ENCODE results near the gene LILRB5.
A peak's percentile ranks its signal among the peaks of the same experiment; 100 is the strongest.
"Not testable (repeated sequence)": the region's sequence is repeated elsewhere in the genome, so short reads cannot be mapped to it uniquely, and the experiment has no call there.

LILRB5 gene

DNA sequence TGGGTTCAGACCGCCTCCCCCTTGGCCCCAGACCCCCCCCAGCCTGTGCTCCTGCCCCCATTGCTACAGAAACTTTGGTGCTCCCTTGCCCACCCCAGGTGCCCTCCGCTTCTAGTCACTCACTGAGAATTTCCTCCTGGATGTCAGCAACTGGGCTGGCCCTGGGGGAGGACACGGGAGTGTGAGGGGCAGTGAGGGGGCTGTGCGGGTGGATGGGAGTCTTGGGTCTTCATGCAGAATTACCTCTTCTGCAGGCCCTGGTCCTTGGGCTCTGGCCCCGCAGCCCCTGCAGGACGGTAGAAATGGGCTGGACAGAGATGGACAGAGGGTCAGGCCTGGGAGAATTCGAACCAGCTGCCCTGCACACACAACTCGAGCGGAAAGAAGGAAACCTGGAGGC, 4.8 kb downstream of the LILRB5 start:
- DNase-seq (ENCODE audit: insufficient read length) (no peak), FAIRE-seq (no peak)
- TF ChIP-seq POLR2AphosphoS5 (IDR thresholded peaks at IDR 0.05; ENCODE audit: low read depth, low read length), result no peak
- TF ChIP-seq POLR2A (IDR thresholded peaks at IDR 0.05; ENCODE audit: low read depth, low read length), result no peak
- no peak for TF ChIP-seq TAF1 (IDR thresholded peaks at IDR 0.05; ENCODE audit: borderline replicate concordance, low read depth, low read length)

DNA sequence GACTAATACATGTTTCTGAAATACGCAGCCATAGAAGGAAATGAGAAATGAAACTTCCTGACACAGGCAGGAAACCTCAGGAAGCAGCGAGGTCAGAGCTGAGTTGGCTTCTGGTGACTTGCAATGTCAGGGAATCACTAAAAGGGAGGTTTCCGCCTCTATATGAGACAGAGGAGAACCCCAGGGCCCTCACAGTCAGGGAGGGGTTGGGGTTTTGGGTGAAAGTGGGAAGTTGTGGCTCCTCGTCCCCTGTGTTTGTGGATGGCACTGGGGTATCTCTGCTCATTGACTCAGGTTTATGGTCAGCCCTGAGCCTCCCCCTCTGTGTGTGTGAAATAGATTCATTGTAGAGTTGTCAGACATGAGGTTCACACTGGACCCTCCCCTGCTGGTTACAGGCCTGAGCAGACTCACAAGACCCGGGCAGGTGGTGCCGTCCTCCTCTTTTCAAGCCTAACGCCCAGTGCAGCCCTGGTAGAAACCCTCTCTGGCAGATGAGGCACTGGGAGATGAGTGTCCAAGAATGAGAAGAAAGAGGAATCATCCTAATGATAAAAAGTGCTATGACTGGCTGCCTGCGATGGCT, 9.0 kb downstream of the LILRB5 start:
- no peak for FAIRE-seq
- TF ChIP-seq TAF1 (IDR thresholded peaks at IDR 0.05; ENCODE audit: borderline replicate concordance, low read depth, low read length), result no peak
- no peak for TF ChIP-seq POLR2AphosphoS5 (IDR thresholded peaks at IDR 0.05; ENCODE audit: low read depth, low read length)
- TF ChIP-seq POLR2A (IDR thresholded peaks at IDR 0.05; ENCODE audit: low read depth, low read length), result no peak
- DNase-seq (ENCODE audit: insufficient read length), result no peak

DNA sequence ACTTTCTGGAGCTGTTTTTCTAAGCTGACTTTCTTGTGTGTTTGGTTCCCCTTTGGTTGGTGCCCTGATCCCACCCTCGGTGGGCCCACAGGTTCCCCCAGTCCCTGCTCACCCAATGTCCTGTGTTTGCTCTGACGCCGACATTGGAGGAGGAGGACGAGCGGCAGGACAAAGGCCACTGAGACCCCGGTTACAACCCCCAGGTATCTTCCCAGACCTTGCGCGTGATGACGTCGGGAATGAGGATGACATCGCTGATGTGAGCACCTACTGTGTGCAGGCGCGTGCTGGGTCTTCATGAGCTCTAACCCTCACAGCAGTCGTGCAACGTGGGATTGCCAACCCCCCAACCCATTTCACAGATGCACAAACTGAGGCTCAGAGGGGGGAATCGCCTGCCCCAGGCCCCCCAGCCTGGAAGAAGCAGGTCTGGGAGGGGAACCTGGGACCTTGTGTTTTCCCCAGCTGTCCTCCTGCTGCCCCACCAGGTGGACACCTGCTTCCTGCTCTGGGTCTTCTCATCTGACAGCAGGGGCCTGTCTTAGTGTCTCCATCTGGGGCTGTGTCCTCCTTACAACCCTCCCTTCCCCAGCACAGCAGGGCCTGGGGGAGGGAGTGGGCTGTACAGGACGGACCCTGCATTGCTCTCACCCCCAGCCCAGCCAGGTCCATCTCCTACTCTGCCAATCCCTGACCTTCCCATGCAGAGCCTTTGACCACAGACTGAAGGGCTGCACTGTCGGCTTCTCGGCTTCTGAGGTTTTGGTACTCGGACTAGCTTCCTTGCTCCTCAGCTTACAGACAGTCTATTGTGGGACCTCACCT, 9.8 kb downstream of the LILRB5 start:
- TF ChIP-seq POLR2AphosphoS5 (IDR thresholded peaks at IDR 0.05; ENCODE audit: low read depth, low read length) (no peak), TAF1 (IDR thresholded peaks at IDR 0.05; ENCODE audit: borderline replicate concordance, low read depth, low read length) (no peak), POLR2A (IDR thresholded peaks at IDR 0.05; ENCODE audit: low read depth, low read length) (no peak)
- FAIRE-seq (no peak), DNase-seq (ENCODE audit: insufficient read length) (no peak)

DNA sequence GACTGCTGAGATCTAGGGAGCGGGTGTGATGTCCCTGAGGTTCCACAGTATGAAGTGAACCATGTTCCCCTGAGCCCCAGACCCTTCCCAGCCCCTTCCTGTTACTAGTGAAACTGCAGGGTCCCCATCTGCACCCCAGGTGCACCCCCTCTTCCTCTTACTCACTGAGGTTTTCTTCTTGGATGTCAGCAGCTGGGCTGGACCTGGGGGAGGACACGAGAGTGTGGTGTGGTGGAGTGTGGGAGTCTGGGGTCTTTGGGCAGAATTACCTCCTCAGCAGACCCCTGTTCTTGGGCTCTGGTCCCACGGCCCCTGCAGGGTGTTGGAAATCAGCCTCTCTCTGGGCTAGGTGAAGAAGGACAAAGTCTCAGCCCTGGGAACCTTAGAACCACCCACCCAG, 11.1 kb downstream of the LILRB5 start:
- FAIRE-seq, result no peak
- TF ChIP-seq POLR2A (IDR thresholded peaks at IDR 0.05; ENCODE audit: low read depth, low read length), result no peak
- TF ChIP-seq TAF1 (IDR thresholded peaks at IDR 0.05; ENCODE audit: borderline replicate concordance, low read depth, low read length), result no peak
- TF ChIP-seq POLR2AphosphoS5 (IDR thresholded peaks at IDR 0.05; ENCODE audit: low read depth, low read length), result no peak
- DNase-seq (ENCODE audit: insufficient read length), result no peak

DNA sequence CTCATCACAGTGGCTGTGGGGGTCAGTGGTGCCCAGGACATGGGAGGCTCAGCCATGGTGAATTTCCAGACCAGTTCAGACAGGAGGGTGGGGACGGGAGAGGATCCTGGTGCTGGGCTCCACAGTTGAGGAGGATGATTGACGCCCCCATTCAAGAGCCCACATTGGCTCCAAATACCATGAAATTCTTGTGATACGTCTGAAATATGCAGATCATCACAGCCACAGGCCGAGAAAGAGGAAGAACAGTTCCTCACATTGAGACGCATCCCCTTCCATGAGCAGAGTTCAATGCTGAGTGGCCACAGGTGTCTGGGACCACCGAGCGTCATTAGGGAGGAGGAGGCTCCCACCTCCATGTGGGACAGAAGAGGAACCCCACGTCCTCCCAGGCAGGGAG, 13.3 kb downstream of the LILRB5 start:
- FAIRE-seq; DNase-seq (ENCODE audit: insufficient read length): not testable (repeated sequence)

DNA sequence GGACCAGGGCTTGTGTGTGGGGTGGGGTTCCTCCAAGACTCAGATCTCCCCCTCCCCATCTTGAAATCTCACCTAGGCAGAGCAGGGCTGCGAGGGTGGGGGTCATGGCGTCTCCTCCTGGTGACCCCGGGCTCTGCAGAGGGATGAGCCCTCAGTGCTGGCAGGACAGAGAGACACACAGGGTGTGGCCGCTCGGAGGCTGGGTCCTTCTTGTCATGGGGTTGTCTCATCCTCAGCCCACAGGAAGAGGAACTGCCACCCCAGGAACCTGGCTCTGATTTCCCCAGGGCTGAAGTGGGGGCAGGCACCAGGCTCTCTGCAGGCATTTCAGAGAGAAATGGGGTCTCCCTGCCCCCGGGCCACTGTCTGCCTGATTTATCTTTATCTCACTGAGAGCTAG, 14.4 kb downstream of the LILRB5 start, which contains the start of gene LILRA6:
Gene LILRA6, minus strand, starts transcription at position 145 of the 400 bp plus-strand sequence.
- not testable (repeated sequence) for FAIRE-seq

DNA sequence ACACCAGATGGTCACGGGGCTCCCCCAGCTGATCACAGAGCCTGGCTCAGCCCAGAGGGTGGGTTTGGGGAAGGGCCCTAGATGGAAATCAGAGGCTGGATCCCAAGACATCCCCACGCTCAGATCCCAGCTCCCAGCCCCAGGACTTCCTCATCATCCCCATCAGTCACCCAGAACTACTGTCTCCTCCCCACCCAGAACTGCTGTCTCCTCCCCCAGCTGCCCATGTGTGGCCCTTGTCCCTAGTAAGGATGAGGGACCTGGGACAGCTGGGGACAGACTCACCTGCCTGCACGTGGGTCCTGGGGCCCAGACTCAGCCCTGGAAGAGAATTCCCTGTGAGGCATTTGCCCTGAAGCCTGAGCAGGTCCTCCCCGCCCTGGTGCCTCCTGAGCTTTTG, 14.8 kb downstream of the LILRB5 start:
- FAIRE-seq; DNase-seq (ENCODE audit: insufficient read length): not testable (repeated sequence)

More for the DNA sequence above, 14.4 kb downstream of the LILRB5 start, which contains the start of gene LILRA6:
- not testable (repeated sequence) for DNase-seq (ENCODE audit: insufficient read length)

DNA sequence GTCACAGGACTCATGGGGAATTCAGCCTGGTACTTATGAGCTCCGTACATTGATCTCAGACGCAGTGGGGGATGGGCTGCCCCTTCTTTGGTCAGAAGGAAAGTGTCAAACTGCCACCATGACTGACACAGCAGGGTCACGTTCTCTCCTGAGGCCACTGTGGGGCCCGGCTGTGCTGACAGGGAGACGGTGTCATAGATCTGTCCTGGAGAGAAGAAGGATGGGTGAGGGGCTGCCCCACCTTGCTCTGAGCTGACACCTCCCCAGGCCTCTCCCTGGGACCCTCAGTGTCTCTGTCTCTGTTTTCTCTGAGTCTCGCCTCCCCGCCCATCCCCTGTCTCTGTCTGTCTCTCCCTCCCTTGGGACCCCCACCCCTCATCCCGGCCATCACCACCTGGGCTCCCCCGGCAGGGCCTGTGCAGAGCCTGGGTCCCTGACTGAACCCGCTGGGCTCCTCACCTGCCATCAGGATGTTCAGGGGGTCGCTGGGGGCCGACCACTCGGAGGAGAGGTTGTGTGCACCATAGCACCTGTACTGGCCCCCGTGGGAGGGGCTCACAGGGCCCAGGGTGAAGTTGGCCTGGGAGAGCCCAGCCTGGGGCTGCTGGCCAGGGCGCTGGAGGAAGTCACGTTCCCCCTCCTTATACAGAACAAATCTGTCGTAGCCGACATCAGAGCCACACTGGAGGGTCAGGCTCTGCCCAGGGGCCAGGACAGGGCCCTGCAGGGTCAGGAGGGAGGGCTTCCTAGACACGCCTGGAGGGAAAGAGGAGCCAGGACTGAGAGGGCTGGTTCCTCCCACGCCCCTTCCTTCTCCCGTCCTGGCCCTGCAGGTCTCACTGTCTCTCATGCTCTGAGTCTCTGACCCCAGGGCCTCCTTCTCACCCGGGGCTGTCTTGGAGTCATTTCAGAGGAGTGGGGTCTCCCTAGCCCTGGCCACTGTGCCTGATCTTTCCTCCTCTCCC, 16.4 kb downstream of the LILRB5 start:
- FAIRE-seq, result not testable (repeated sequence)

DNA sequence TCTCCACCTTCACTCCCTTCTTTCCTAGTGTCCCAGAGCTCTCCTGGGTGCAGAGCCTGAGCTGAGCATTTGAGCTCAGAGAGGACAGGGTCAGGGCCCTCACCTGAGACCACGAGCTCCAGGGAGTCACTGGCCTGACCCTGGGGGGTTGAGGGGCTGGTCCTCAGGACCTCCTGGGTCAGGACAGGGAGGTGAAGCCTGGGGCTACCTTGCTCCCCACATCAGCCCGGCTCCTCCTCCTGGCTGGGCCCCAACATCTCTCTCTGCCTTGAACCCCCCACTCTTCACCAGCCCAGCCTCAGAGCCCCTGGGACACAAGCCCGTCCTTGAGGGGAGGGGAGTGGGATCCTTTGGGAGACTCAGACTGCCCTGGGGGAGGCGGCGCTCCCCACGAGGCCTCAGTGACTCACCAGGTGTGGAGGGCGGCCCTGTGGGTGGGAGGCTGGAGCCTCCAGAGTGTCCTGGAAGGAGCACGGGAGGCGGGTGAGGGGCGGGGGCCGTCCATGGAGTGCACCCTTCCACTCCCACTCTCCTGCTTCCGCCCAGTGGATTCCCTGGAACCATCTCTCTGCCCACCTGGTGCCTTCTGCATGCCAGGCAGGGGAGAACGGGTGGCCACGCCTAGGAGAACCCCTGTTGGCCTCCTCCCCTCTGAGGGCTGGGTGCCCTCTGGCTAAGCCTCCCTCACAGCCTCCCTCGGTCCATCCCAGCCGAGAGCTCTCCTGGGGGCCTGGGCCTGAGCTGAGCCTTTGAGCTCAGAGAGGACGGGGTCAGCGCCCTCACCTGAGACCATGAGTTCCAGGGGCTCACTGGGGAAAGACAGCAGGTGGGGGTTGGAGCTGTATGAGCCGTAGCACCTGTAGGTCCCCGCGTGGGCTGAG, 17.3 kb downstream of the LILRB5 start:
- DNase-seq (ENCODE audit: insufficient read length), result not testable (repeated sequence)
- peak; percentile 75 for FAIRE-seq

More for the DNA sequence above, 16.4 kb downstream of the LILRB5 start:
- DNase-seq (ENCODE audit: insufficient read length), result not testable (repeated sequence)

DNA sequence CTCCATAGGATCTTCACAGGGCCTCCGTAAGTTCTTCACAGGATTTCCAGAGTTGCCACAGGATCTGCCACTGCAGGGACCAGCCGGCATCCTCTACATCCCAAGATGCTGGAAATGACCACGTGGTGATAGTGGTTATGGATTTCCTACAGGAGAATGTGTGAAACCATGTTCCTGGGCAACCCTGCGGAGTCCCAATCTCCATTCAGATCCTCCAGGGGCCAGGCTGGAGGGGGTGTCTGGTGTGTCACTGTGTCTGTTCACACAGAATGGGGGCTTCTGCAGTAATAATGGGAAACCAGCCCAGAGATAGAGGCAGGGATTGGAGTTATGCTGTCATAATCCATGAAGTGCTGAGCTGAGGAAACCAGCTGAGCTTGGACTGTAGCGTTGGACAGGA, 23.1 kb downstream of the LILRB5 start:
- DNase-seq (ENCODE audit: insufficient read length) (no peak), FAIRE-seq (no peak)
- TF ChIP-seq POLR2AphosphoS5 (IDR thresholded peaks at IDR 0.05; ENCODE audit: low read depth, low read length), result no peak
- no peak for TF ChIP-seq POLR2A (IDR thresholded peaks at IDR 0.05; ENCODE audit: low read depth, low read length)
- TF ChIP-seq TAF1 (IDR thresholded peaks at IDR 0.05; ENCODE audit: borderline replicate concordance, low read depth, low read length), result no peak

DNA sequence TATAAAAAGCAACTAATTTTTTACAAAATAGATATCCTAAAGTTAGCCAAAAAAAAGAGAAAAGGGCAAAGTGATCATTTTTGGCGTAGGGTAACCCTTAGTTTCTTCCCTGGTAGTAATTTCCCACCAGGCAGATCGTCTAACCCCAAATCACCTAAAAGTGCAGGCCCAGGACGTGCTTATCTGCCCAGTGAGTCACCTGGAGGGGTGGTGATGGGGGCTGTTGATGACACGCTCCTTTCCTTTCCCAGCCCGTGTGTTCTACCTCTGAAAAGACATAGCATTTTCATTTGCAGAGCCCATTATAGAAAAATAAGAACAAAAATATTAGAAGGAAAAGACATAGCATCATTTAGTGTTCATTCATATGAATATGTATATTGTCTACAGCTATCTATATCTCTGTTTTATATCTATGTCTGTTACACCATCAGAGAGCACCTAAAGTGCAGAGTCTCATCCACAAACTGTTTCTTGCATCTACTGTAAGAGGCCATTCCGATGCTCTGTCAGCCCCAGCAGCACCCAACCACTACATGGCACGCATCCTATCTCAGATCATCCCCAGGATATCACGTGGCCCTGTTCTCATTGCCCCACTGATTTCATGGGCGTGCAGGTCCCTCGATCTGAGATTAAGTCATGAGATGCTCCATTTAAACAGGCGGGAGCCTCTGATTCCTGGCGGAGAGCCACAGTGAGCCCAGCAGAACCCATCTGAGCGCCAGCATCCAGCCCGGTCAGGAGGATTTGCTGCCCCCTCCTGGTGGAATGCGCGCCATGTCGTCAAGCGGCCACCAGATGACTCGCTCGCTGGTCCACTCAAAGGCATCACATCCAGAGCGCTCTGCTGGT, 25.8 kb downstream of the LILRB5 start:
- FAIRE-seq, result peak; percentile 92
- peak; percentile 70 for DNase-seq (ENCODE audit: insufficient read length)
- TF ChIP-seq POLR2AphosphoS5 (IDR thresholded peaks at IDR 0.05; ENCODE audit: low read depth, low read length) (no peak), TAF1 (IDR thresholded peaks at IDR 0.05; ENCODE audit: borderline replicate concordance, low read depth, low read length) (no peak), POLR2A (IDR thresholded peaks at IDR 0.05; ENCODE audit: low read depth, low read length) (no peak)

All from GM12892 (cell line).